Upper lobe of left lung (tissue), 4 donors: ENCODE data around the gene HAO1.

Experiments
- POLR2A ChIP-seq, 4 donors: fragments of 450-650 bp; IDR thresholded peaks; one replicate each; pipeline ENCODE4 v1.5.1; 2016 to 2017; ENCODE audit warnings: antibody characterized with exemption in 4 of 4, mild to moderate bottlenecking in 2 of 4
- POLR2AphosphoS5 ChIP-seq, 2 donors: sonication (generic); formaldehyde crosslinking; IDR thresholded peaks; one replicate each; pipeline ENCODE4 v1.5.1; 2017; ENCODE audit warnings: antibody characterized with exemption in 2 of 2

GRCh38 chr20:7974785-7975435 is 34.7 kb upstream of the HAO1 start:
- TF ChIP-seq POLR2A (IDR thresholded peaks at IDR 0.05) (no peak), POLR2AphosphoS5 (IDR thresholded peaks at IDR 0.05) (no peak)
